Esophagus muscularis mucosa (tissue), 4 donors: ENCODE data around the gene RAPGEF1. TPM values are rescaled to one million over a fixed set of nuclear protein-coding genes. Genes with fewer than 3 reads are reported as not detected.

Experiments
- DNase-seq: peaks from one replicate; pipeline ENCODE4 v3.0.0-alpha.2; 2017; ENCODE audit errors: extremely low spot score
- H3K27ac ChIP-seq, 4 donors: fragments of 200-600 bp; sonication (generic); replicated peaks in 1 of 4; 1 replicate in 3 of 4; 2 replicates in 1 of 4; pipeline ENCODE4 v1.5.1; 2016 to 2019; ENCODE audit warnings: mild to moderate bottlenecking in 1 of 4
- H3K27me3 ChIP-seq, 4 donors: fragments of 200-600 bp; sonication (generic); one replicate each; pipeline versions ENCODE4 v1.5.1 to v1.6.0; 2016 to 2019
- H3K36me3 ChIP-seq, 4 donors: fragments of 200-600 bp; sonication (generic); one replicate each; pipeline ENCODE4 v1.5.1; 2016 to 2019
- H3K4me1 ChIP-seq, 4 donors: fragments of 200-600 bp; sonication (generic); one replicate each; pipeline ENCODE4 v1.5.1; 2016 to 2019
- H3K4me3 ChIP-seq, 4 donors: fragments of 200-600 bp; sonication (generic); 1 replicate in 2 of 4; 2 replicates in 2 of 4; pipeline ENCODE4 v1.5.1; 2016 to 2019; ENCODE audit warnings: mild to moderate bottlenecking in 4 of 4, moderate library complexity in 1 of 4
- H3K9me3 ChIP-seq, 4 donors: fragments of 200-600 bp; sonication (generic); 1 replicate in 3 of 4; 2 replicates in 1 of 4; pipeline ENCODE4 v1.5.1; 2016 to 2019
- CTCF ChIP-seq, 3 experiments: fragments of 200-600 bp in 2 of 3; fragments of 450-650 bp in 1 of 3; sonication (generic) in 2 of 3; IDR thresholded peaks; one replicate each; pipeline ENCODE4 v1.5.1; 2017 to 2019; ENCODE audit warnings: antibody characterized with exemption in 3 of 3, mild to moderate bottlenecking in 2 of 3, moderate library complexity in 1 of 3
- EP300 ChIP-seq: sonication (generic); formaldehyde crosslinking; IDR thresholded peaks from one replicate; pipeline ENCODE4 v1.6.1; 2017; ENCODE audit warnings: antibody characterized with exemption
- POLR2A ChIP-seq: fragments of 450-650 bp; IDR thresholded peaks from one replicate; pipeline ENCODE4 v1.6.1; 2017; ENCODE audit warnings: antibody characterized with exemption, moderate library complexity, mild to moderate bottlenecking, low read depth
- POLR2AphosphoS5 ChIP-seq, 2 donors: sonication (generic); formaldehyde crosslinking; IDR thresholded peaks; one replicate each; pipeline ENCODE4 v1.6.1; 2017; ENCODE audit warnings: antibody characterized with exemption in 2 of 2
- WGBS: methylation state at CpG from one replicate; pipeline ENCODE4 v1.1.5; 2018; 5-methylcytosine and 5-hydroxymethylcytosine counted together
- intact Hi-C: fragments of 100-400 bp; cut with DNase I; formaldehyde crosslinking; loops from one replicate; pipeline ENCODE4 v1.15.1; 2023
- total RNA-seq, 4 donors: library from RNA; depleted of rRNA; stranded (reverse); fragments of >200 nt; gene quantifications; one replicate each; pipeline versions ENCODE4 v1.1.0 to v1.2.1, GENCODE V29; 2016

The RAPGEF1 gene
- total RNA-seq, 4 donors from 2014 or later = 66.6 to 138 (median 101) TPM

- TF ChIP-seq POLR2A = no peak
- TF ChIP-seq CTCF (IDR thresholded peaks at IDR 0.05) = no peak
- TF ChIP-seq POLR2AphosphoS5 (IDR thresholded peaks at IDR 0.05) = peak; percentile 21 to 26
- no peak for TF ChIP-seq EP300
- H3K4me3 ChIP-seq = peak overlapping the region in 3 of 4 donors; percentile 13 to 24 (median 20)
- H3K27me3 ChIP-seq = no peaks in the 10 kb centered on the region
- 78% methylated on average over 13 of the region's 13 CpGs for WGBS
- H3K9me3 ChIP-seq = no peaks in the 10 kb centered on the region
- intact Hi-C loops = no loop called here
- H3K27ac ChIP-seq = peak overlapping the region; percentile 61 to 82 (median 70)
- no peak for DNase-seq
- no peaks in the 10 kb centered on the region for H3K36me3 ChIP-seq
- H3K4me1 ChIP-seq = peaks cover 71 to 95% (median 84%) of the 10 kb centered on the region in 4 donors
These were observed 31.5 kb downstream of the RAPGEF1 start for GRCh38 chr9:131708226-131709002.

GRCh38 chr9:131707733-131708157 is 32.1 kb downstream of the RAPGEF1 start:
- Histone ChIP-seq H3K27me3 (no peaks in the 10 kb centered on the region), H3K9me3 (no peaks in the 10 kb centered on the region), H3K27ac (peak overlapping the region; percentile 61 to 82 (median 70)), H3K36me3 (no peaks in the 10 kb centered on the region), H3K4me1 (peaks cover 65 to 95% (median 83%) of the 10 kb centered on the region in 4 donors), H3K4me3 (peak overlapping the region in 3 of 4 donors; percentile 13 to 24 (median 20))
- intact Hi-C loops = no loop called here
- 43% methylated on average over 4 of the region's 4 CpGs for WGBS
- TF ChIP-seq POLR2A = no peak
- no peak for TF ChIP-seq POLR2AphosphoS5 (IDR thresholded peaks at IDR 0.05)
- TF ChIP-seq CTCF (IDR thresholded peaks at IDR 0.05) = no peak
- no peak for TF ChIP-seq EP300
- no peak for DNase-seq

GRCh38 chr9:131707050-131707449 is 32.8 kb downstream of the RAPGEF1 start:
- intact Hi-C loops = no loop called here
- no peaks in the 10 kb centered on the region for H3K27me3 ChIP-seq
- H3K4me3 ChIP-seq = no peak overlapping the region
- H3K36me3 ChIP-seq = no peaks in the 10 kb centered on the region
- peak overlapping the region; percentile 61 to 82 (median 70) for H3K27ac ChIP-seq
- peaks cover 60 to 95% (median 82%) of the 10 kb centered on the region in 4 donors for H3K4me1 ChIP-seq
- 89% methylated on average over 5 of the region's 5 CpGs for WGBS
- TF ChIP-seq EP300 = no peak
- H3K9me3 ChIP-seq = no peaks in the 10 kb centered on the region
- no peak for DNase-seq

- H3K4me1 ChIP-seq = peaks cover 58 to 95% (median 85%) of the 10 kb centered on the region in 4 donors
- no peak for DNase-seq
These were observed 33.3 kb downstream of the RAPGEF1 start for GRCh38 chr9:131706608-131706970.

More at GRCh38 chr9:131706608-131706970, 33.3 kb downstream of the RAPGEF1 start:
- Histone ChIP-seq H3K4me3 (no peak overlapping the region), H3K27ac (peak overlapping the region in 2 of 4 donors; percentile 61 to 72), H3K27me3 (no peaks in the 10 kb centered on the region), H3K36me3 (no peaks in the 10 kb centered on the region), H3K9me3 (no peaks in the 10 kb centered on the region)
- TF ChIP-seq POLR2AphosphoS5 (IDR thresholded peaks at IDR 0.05) = no peak
- no peak for TF ChIP-seq CTCF (IDR thresholded peaks at IDR 0.05)
- no peak for TF ChIP-seq EP300
- TF ChIP-seq POLR2A = no peak
- intact Hi-C loops = no loop called here
- 84% methylated on average over 6 of the region's 6 CpGs for WGBS
